Putamen (tissue), 1 donor: ENCODE results near the gene ZRANB1.
A peak's percentile ranks its signal among the peaks of the same experiment; 100 is the strongest.
"Not testable (repeated sequence)": the region's sequence is repeated elsewhere in the genome, so short reads cannot be mapped to it uniquely, and the experiment has no call there.

Source experiments
- DNase-seq: peaks from one replicate; pipeline ENCODE4 v3.0.0-alpha.2; 2016; ENCODE audit warnings: low spot score

Gene ZRANB1

DNA sequence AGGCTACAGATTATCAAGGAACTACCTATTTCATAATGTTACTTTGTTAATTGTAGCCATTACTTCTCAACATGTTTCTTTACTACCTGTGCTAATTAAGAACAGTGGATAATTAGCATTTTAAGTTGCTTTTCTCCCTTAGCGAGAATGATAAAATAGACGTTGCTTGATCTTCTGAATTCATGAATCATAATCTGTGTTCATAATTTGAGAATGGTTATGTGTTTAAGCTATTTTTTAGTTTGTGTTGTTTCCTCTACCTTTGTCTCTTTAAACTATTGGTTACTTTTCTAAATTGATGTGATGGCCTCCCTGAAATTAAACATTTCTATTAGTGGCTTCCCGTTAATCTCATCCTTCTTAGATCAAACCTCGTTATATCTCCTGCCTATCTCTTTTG, at the start of gene ZRANB1:
TSS of gene ZRANB1 (plus strand) at position 301 of the 400 bp plus-strand sequence. CDS start 371 bp downstream, outside the sequence.
- DNase-seq, result no peak

DNA sequence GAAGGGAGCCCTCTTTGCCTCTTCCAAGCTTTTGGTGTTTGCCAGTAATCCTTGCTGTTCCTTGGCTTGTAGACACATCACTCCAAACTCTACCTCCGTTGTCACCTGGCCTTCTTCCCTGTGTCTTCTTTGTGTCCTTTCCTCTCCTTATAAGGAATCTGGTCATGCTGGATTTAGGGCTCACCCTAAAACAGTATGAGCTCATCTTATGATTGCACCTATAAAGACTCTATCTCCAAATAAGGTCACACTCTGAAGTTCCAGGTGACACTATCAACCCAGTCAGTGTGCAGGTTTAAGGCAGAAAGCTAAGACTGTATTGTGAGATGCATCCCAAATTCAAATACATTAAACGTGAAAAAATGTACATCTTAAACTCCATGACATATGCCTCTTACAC, 49.0 kb upstream of the ZRANB1 start:
- DNase-seq, result no peak

DNA sequence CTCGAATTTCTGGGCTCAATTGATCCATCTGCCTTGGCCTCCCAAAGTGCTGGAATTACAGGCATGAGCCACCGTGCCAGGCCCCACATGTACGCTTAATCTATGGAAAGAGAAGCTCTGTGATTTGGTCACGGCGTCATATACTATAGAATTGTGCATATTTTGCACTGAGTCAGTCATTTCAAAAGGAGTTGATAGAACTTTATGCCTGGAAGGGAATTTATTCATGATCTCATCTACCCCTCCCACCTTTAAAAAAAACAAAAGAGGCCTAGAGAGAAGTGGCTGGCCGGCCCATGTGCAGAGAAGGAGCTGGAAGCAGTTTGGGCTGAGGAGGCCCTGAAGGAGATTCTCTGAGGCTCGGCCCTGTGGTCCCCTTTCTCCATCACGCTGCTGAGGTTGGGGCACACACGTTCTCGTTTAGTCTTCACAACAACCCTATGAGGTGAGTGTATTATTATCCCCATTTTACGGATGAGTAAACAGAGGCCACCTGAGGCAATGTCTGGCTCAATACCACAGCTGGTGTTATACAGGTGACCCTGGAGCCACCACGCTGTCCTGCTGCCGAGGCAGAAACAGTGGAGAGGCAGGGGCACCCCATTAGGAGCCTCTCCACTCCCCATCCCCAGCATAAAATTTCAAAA, 47.2 kb upstream of the ZRANB1 start:
- DNase-seq, result no peak

DNA sequence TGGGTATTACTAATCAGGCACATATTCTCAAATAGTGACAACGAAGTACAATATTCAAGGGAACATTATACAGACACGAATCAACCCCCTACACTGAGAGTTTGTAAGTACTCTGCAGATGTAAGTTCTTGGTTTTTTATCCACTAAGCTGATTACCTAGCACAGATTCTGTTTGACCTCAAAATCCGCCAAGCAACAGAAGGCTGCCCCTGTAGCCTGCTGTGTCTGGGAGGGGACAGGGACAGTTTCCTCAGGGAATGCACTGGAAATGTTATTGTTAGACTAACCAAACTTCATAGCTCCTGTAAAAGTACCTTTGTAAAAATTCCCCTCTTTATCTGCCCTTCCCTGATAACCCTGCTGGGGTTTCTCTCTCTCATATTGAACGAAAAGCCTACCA, 45.2 kb upstream of the ZRANB1 start:
- no peak for DNase-seq

DNA sequence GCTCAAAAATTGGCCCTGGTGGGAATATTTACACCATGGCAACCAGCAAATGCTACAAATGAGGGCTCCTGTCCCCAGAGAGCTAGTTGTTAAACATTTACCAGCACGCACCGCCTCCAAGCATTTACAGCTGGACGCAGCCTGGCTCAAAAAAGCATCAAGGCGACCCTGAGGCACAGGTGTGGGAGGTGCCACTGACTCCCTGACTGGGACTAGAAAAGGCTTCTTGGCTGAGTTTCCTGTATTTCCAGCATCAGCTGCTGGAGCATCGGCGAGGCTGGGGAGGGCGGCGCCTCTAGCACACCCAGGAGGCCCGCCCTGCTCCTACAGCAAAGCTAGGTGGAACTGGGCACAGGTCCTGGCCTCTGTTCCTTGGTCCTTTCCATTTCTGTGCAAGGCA, 43.5 kb upstream of the ZRANB1 start:
- no peak for DNase-seq

DNA sequence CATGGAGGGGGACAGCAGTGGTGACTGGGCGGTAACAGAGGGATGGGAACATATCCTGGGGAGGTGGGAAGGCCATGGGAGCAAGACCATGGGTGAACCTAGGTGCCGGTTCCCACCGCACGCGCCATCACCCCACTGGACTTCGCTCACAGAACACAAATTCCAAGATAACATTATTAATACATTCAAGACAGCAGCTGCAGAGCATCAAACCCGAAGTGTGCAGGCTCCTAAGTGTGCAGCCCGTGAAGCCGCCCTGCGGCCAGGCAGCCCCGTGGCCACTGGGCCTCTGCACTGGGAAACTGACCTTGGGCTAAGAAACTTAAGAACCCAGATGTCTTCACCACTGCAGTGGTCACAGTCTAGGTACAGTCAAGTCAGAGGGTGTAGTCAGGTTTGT, 42.8 kb upstream of the ZRANB1 start:
- DNase-seq, result no peak

DNA sequence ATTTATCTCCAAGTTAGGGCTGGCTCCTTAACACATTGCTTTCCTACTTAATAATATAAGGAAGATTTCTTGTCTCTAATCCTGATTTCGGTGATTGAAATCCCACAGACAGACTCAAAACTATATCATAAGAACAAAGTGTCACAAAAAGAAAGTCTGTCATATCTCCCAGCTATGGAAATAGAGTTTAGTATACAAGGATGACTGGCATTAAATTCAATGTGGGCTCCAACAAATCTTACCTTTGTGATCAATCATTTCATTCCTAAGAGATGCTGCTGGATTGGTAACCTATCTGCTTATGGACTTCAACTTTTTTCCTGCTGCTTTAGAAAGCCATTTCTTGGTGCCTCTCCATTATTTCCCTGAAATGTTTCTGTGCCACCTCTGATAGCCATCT, 39.5 kb upstream of the ZRANB1 start:
- DNase-seq, result no peak

DNA sequence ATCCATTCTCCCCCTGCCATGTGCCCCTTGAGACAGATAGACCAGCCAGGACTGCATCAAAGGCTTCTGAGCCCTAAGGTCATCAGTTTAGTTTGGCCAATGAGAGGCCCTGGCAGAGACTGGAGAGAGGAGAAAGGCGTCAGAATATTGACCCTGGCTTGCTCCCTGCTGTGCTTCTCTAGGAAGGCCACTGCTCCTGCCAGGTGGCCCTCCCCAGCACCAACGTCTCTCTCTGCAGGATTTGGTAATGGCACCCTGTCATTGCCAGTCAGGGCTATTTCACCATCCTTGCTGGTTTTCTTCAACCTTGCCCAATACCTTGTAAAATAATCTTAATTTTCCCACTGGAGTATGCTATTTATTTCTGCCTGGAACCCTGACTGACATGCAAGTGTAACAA, 38.8 kb upstream of the ZRANB1 start:
- no peak for DNase-seq

DNA sequence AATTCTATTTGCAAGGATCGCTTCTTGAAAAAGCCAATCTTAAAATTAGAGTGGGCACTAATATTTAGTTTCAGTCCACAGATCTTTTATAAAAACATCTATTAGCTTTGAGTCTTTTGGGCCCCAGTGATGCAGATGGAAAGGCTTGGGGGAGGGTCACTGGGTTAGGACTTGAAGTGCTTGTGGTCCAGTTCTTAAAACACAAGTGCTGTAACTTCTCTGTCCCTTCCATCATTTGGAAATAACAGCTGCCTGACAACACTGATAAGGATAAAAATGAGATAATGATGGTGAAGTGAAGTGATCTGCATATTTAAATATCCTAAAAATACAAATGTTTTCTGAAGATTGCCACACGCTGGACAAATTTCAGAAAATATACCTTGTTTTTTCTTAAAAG, 37.1 kb upstream of the ZRANB1 start:
- DNase-seq, result no peak

DNA sequence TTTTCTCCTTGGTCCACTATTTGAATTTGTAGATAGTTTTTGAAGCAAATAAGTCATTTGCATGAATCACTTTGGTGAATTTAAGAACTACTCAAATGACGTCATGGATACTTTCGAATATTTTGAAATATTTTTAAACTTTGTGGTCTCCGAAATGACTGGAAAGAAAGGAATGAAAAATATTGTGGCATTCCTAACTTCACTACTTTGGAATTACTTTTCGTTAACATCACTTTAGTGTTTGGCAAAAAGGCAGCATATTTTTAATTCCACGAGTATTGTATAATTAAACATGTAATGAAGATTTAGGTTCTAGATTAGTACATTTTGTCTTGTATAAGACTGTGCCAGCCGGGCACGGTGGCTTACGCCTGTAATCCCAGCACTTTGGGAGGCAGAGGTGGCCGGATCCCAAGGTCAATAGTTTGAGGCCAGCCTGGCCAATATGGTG, 35.3 kb upstream of the ZRANB1 start:
- no peak for DNase-seq

DNA sequence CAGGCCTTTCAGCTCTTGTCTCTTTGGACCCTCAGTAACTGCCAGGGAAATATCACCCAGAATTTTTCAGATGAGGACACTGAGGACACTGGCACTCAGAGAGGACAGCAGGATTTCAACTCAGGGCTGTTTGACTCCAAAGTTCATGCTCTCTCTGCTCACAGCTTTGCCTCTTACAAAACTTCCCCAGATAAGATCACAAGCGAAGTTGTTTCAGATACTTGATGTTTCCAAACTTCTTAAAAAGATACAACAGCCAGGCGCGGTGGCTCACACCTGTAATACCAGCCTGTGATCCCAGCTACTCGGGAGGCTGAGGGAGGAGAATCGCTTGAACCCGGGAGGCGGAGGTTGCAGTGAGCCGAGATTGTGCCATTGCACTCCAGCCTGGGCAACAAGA, 32.4 kb upstream of the ZRANB1 start:
- DNase-seq, result no peak

DNA sequence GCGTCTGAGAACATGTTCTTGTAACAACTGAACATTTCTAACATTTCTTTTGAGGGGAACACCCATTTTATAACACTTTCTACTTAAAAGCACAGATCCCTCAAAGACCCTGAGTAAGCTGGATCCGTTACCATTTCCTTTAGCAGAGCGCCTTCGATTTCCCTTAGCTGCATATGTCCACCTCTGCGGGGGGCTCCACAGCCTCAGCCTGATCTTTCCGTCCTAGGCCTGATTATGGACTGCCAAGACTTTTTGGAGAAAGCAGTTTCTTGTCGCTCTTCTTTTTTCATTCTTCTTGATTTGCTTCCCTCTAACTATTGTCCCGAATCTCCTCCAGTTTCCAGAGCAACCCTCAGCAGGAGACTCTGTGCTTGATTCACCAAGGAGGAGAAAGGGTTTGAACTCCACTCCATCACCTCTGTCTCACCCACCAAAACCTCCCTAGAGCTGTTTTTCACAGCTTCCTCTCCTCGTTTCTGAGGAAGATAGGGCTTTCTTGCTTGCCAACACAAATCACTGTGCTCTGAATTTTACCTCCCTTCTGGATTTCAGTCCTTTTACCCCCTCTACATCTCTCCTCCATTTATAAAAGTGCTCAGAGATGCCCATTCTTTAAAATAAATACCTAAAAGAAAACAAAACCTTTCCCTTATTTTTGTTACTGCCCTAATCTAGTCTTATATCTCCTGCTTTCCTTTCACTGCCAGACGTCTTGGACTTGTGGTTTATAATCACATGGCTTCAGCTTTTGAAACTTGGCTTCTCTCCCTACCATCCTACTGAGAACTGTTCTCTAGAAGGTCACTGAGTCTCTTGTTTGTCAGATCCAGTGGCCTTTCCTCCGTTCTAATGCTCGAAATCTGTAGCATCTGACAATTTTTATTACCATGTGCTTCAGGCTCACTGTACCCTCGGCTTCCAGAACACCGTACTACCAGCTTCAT, 30.5 kb upstream of the ZRANB1 start:
- DNase-seq, result peak; percentile 35

DNA sequence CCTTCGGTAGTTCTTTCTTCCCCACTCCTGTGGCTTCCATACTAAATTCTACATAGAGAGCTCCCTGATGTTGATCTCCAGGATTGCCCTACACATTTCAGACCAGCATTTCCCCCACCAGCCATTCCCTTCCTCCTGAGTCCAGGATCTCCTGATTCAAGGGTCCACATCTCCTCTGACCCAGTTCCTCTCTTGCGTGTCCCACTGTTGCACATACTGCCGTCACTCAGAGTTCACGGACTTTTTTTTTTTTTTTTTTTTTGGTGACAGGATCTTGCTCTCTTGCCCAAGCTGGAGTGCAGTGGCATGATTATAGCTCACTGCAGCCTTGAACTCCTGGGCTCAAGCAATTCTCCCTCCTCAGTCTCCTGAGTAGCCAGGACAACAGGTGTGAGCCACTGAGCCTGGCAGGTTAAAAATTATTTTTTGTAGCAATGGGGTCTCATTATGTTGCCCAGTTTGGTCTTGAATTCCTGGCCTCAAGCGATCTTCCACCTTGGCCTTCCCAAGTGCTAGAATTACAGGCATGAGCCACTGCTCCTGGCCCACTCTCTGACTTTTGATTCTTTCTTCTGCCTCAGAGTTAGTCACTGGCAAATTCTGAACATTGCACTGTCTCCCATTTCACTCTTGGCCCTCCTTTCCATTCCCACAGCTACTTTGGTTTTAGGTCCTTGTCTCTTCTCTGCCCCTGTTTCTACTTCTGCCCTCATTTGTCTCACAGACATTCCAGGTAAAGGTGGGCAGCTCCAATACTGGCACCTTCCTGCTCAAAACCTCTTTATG, 29.6 kb upstream of the ZRANB1 start:
- DNase-seq, result no peak

DNA sequence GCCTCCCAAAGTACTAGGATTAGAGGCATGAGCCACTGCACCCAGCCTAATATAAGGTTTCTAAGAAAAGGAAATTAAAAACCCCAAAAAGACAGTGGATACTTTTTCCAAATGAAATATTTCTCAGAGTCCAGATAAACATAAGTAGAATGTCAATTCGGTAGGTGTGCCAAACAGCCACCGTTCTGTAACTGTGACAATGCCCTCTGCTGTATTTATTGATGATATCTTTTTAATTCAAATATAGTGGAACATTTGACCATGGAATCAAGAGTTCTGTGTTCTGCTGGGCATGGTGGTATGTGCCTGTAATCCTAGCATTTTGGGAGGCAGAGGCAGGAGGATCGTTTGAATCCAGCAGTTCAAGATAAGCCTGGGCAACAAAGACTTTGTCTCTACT, 28.8 kb upstream of the ZRANB1 start:
- no peak for DNase-seq

DNA sequence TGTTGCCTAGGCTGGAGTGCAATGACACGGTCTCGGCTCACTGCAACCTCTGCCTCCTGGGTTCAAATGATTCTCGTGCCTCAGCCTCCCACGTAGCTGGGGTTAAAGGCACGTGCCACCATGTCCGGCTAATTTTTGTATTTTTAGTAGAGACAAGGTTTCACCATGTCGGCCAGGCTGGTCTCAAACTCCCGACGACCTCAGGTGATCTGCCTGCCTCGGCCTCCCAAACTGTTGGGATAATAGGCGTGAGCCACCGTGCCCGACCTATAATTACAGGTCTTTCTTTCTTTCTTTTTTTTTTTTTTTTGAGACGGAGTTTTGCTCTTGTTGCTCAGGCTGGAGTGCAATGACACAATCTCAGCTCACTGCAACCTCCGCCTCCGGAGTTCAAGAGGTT, 27.5 kb upstream of the ZRANB1 start:
- not testable (repeated sequence) for DNase-seq

DNA sequence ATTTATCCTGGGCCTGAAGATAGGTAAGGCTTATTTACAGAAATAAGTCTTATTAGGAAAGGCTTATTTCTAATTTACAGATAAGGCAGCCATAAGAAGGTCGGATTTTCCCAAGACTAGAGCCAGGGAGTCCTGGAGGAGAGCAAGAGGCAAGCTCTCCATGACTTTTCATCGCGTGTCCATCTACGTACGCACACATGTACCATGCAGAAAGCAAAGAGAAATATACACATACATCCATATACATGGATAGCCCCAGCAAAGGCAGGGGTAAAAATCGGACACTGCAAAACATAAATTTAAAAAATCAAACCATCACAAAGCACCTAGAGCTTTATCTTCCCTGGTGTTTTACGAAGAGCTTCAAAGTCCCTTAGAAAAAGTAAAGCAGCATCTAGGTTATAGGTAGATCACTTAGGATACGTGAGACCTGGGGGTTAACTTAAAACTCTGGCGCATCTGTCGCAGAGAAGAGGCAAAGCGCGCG, 25.8 kb upstream of the ZRANB1 start:
- DNase-seq, result no peak

DNA sequence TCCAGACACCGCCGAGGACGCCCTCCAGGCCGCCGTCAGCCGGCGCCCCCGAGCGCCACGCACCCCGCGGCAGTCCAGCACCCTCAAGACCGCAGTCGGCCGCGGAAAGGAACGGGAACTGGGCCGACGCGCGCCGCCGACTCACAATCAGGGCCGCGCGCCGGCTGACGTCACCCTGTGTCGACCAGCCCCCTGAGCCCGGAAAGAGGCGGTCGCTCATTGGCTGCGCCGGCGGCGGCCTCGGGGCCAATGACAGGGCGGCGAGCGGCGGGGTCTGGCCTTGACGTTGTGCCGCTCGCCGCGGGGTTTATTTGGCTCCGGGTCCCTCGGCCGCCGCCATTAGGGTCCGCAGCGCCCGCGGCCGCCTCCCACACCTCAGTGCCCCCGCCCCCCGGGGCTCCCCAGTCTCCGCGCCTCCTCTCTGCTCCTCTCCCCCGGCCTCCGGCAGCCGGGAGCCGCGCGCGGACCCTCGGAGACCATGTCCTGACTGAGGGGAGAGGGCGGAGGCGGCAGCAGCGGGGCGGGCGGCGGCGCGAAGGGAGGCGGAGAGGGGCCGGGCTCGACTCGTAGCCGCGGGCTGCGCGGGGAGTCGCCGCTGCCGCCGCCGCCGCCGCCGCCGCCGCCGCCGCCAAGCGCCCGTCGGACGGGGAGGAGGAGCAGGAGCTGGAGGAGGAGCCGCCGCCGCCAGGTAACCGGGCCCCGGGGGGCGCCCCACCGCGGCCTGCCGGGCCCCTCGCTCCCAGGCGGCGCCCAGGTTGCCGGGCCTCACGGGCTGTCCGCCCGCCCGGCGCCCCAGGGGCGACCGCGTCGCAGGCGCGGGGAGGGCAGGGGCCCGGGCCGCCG, 25.1 kb upstream of the ZRANB1 start:
- peak; percentile 96 for DNase-seq

DNA sequence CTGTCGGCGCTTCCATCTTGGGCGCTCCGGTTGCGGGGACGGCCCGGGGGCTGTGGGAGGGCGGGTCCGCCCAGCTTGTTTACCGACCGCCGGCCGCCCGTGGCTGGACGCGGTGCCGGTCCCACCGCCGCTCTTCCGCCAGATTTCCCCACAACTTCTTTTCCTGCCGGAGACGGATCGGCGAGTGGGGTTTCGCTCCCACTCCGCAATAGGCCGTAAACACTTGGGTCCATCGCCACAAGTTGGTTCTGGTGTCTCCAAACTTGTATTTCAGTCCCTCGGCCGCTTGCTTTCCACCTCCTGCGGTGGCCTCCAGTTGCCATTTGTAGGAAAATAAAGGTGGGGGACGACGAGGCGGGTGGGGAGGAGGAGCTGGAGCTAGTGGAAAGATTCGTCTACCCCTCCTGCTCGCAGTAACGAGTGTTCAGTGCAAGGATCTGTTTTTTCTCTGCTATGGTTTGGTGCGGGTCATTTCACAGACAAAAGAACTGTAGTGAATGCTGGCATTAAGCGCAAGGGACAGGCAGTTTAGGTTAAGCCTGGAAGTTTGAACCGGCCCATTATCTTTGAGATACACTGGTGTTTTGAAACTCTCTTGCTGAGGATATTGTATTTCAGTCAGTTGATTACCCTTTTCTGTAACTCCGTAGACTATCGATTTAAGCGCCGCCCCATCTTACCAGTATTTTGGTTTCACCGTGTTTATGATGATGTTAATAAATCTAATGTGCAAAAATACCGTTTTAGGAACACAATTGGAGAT, 24.3 kb upstream of the ZRANB1 start:
- DNase-seq, result peak; percentile 45

DNA sequence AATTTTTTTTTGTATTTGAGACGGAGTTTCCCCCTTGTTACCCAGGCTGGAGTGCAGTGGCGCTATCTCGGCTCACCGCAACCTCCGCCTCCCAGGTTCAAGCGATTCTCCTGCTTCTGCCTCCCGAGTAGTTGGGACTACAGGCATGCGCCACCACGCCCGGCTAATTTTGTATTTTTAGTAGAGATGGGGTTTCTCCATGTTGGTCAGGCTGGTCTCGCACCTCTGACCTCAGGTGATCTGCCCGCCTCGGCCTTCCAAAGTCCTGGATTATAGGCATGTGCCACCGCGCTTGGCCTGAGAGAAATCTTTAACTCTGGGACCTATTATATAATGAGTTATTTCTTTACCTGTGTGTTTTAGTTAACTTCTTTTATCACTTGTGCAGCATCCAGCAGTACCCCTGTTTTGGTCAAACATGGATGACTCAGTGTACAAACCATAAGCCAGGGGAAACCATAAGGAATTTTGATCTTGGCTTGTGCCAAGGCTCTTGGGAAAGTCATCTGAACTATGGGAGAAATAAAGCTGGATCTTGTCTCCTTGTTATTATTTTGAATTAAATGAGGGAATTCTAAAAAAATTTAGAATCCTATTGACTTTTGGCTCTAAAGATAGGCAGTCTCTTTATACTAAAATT, 23.6 kb upstream of the ZRANB1 start:
- DNase-seq, result no peak

DNA sequence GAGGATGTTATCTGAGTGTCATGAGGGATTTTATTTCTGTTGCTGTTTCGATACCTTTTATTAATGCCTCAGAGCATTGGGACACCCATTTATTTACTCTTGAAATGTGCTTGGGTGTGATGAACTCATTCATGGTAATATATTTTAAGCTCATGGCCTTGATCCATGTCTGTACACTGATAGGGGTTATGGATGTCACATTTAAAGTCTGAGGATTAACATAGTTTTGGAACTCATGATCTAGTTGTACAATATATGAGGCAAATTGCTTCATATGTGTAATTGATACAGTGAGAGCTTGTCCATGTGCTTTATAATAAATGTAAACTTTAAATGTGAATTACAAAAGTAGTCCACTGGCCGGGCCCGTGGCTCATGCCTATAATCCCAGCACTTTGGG, 23.0 kb upstream of the ZRANB1 start:
- DNase-seq, result no peak
